Astrocyte (in vitro differentiated cells and primary cell): ENCODE results near the gene KLHL25.

Source experiments
- CTCF ChIP-seq: IDR thresholded peaks from 2 replicates; pipeline ENCODE4 v1.5.1; 2011; ENCODE audit warnings: low read depth, mild to moderate bottlenecking, inconsistent platforms, low read length, moderate library complexity; ENCODE audit not compliant: insufficient read depth
- EZH2 ChIP-seq: IDR thresholded peaks from 2 replicates; pipeline ENCODE4 v1.6.1; 2012; ENCODE audit warnings: mild to moderate bottlenecking, low read length, inconsistent platforms; ENCODE audit not compliant: insufficient read depth

GRCh38 chr15:85789496-85789875, 5.2 kb downstream of the KLHL25 start:
- TF ChIP-seq CTCF, result no peak
- TF ChIP-seq EZH2, result no peak
